NCI-H524 (cell line): ENCODE data around the gene FOXO3.
"Not testable (repeated sequence)": the region's sequence is repeated elsewhere in the genome, so short reads cannot be mapped to it uniquely, and the experiment has no call there.

ENCODE experiments used
- DNase-seq, 2 experiments: peaks; one replicate each; lab custom pipeline; 2025; lab: John Stamatoyannopoulos, UW

FOXO3 gene

GRCh38 chr6:108555399-108556052 is 5.2 kb upstream of the FOXO3 start:
- no peak for DNase-seq

GRCh38 chr6:108556250-108556649 is 4.5 kb upstream of the FOXO3 start:
- DNase-seq = no peak

- DNase-seq = no peak
Observed at GRCh38 chr6:108556866-108557493, 3.7 kb upstream of the FOXO3 start.

GRCh38 chr6:108557494-108558371 is 3.0 kb upstream of the FOXO3 start:
- peak; percentile 79 to 83 for DNase-seq

- DNase-seq = peak; percentile 95 to 99
Observed at GRCh38 chr6:108558372-108559096, 2.2 kb upstream of the FOXO3 start.

GRCh38 chr6:108559097-108559883 is 1.4 kb upstream of the FOXO3 start:
- peak; percentile 85 to 89 for DNase-seq

- DNase-seq = peak; percentile 62 to 76
Observed at GRCh38 chr6:108559884-108560462, 744 bp upstream of the FOXO3 start.

- DNase-seq = not testable (repeated sequence)
Observed at GRCh38 chr6:108561309-108561647, 561 bp downstream of the FOXO3 start.

- peak; percentile 8 to 24 for DNase-seq
Observed at GRCh38 chr6:108561742-108562502, 1.2 kb downstream of the FOXO3 start.

GRCh38 chr6:108562503-108562993 is 1.8 kb downstream of the FOXO3 start:
- peak; percentile 28 to 77 for DNase-seq

GRCh38 chr6:108563292-108563691 is 2.6 kb downstream of the FOXO3 start:
- no peak for DNase-seq

GRCh38 chr6:108564178-108564577 is 3.5 kb downstream of the FOXO3 start:
- no peak for DNase-seq

GRCh38 chr6:108565091-108565766 is 4.5 kb downstream of the FOXO3 start:
- DNase-seq = no peak

GRCh38 chr6:108565893-108566292 is 5.2 kb downstream of the FOXO3 start:
- DNase-seq = no peak

GRCh38 chr6:108566406-108566805 is 5.7 kb downstream of the FOXO3 start:
- no peak for DNase-seq

- DNase-seq = no peak
Observed at GRCh38 chr6:108568101-108568500, 7.4 kb downstream of the FOXO3 start.

GRCh38 chr6:108568551-108569305 is 8.0 kb downstream of the FOXO3 start:
- DNase-seq = no peak

- no peak for DNase-seq
Observed at GRCh38 chr6:108570517-108570916, 9.8 kb downstream of the FOXO3 start.
